ENCODE data around the gene UBASH3B.

Gene UBASH3B

GRCh38 chr11:122649116-122649515 lies 6.4 kb upstream of the UBASH3B start:
- DNase-seq (ENCODE audit: low read depth): no peak

- DNase-seq (ENCODE audit: low read depth): no peak
These were observed 4.9 kb upstream of the UBASH3B start for GRCh38 chr11:122650619-122651018.

GRCh38 chr11:122652495-122652894 lies 3.0 kb upstream of the UBASH3B start:
- no peak for DNase-seq (ENCODE audit: low read depth)

- no peak for DNase-seq (ENCODE audit: low read depth)
These were observed 1.5 kb upstream of the UBASH3B start for GRCh38 chr11:122653916-122654585.

- peak; percentile 24 for DNase-seq (ENCODE audit: low read depth)
These were observed 630 bp downstream of the UBASH3B start for GRCh38 chr11:122656073-122656630.

- no peak for DNase-seq (ENCODE audit: low read depth)
These were observed 1.1 kb downstream of the UBASH3B start for GRCh38 chr11:122656631-122657101.

- no peak for DNase-seq (ENCODE audit: low read depth)
These were observed 4.4 kb downstream of the UBASH3B start for GRCh38 chr11:122659676-122660554.

GRCh38 chr11:122661182-122661945 lies 5.8 kb downstream of the UBASH3B start:
- no peak for DNase-seq (ENCODE audit: low read depth)

- DNase-seq (ENCODE audit: low read depth): no peak
These were observed 7.7 kb downstream of the UBASH3B start for GRCh38 chr11:122663056-122663740.

GRCh38 chr11:122663764-122664163 lies 8.2 kb downstream of the UBASH3B start:
- no peak for DNase-seq (ENCODE audit: low read depth)

GRCh38 chr11:122664188-122664587 lies 8.7 kb downstream of the UBASH3B start:
- no peak for DNase-seq (ENCODE audit: low read depth)

- no peak for DNase-seq (ENCODE audit: low read depth)
These were observed 10.3 kb downstream of the UBASH3B start for GRCh38 chr11:122665861-122666260.

- DNase-seq (ENCODE audit: low read depth): no peak
These were observed 11.2 kb downstream of the UBASH3B start for GRCh38 chr11:122666743-122667142.

- DNase-seq (ENCODE audit: low read depth): no peak
These were observed 13.1 kb downstream of the UBASH3B start for GRCh38 chr11:122668562-122669090.

- DNase-seq (ENCODE audit: low read depth): no peak
These were observed 14.6 kb downstream of the UBASH3B start for GRCh38 chr11:122670131-122670530.

GRCh38 chr11:122671400-122671891 lies 15.9 kb downstream of the UBASH3B start:
- DNase-seq (ENCODE audit: low read depth): no peak

GRCh38 chr11:122672892-122673291 lies 17.4 kb downstream of the UBASH3B start:
- DNase-seq (ENCODE audit: low read depth): no peak

GRCh38 chr11:122673701-122674100 lies 18.2 kb downstream of the UBASH3B start:
- no peak for DNase-seq (ENCODE audit: low read depth)

- DNase-seq (ENCODE audit: low read depth): no peak
These were observed 21.1 kb downstream of the UBASH3B start for GRCh38 chr11:122676638-122677037.

GRCh38 chr11:122677256-122677655 lies 21.7 kb downstream of the UBASH3B start:
- DNase-seq (ENCODE audit: low read depth): no peak

GRCh38 chr11:122678406-122678805 lies 22.9 kb downstream of the UBASH3B start:
- DNase-seq (ENCODE audit: low read depth): no peak
